HepG2 (cell line): ENCODE results near the gene RAG2. TPM values are rescaled to one million over a fixed set of nuclear protein-coding genes. Genes with fewer than 3 reads are reported as not detected.

Source experiments
- ATAC-seq: fragments of 200-7000 bp; cut with Tn5 transposase; 3 replicates; pipeline ENCODE4 v1.9.1; 2020; ENCODE audit warnings: mild to moderate bottlenecking, moderate library complexity
- Bru-seq: library from RNA; stranded (reverse); fragments of 400-500 nt; gene quantifications from one replicate; lab custom pipeline; 2021; lab: Mats Ljungman, UMichigan
- BruChase-seq, 2 experiments: library from RNA; stranded (reverse); fragments of 400-500 nt; gene quantifications; one replicate each; lab custom pipeline; 2021; lab: Mats Ljungman, UMichigan
- BruUV-seq: library from RNA; stranded (reverse); fragments of 400-500 nt; replicated peaks from 2 replicates; lab custom pipeline; 2021; lab: Mats Ljungman, UMichigan
- CTCF ChIA-PET: fragments of 300-600 bp; formaldehyde crosslinking; extraction: SDS; loops from one replicate; lab custom pipeline; 2021; ENCODE audit warnings: low total read pairs, inconsistent platforms, low intra/inter-chr PET ratio; lab: Yijun Ruan, JAX
- POLR2A ChIA-PET: fragments of 350-600 bp; sonication (Branson Sonifier 250); formaldehyde crosslinking; loops from one replicate; lab custom pipeline; 2020; ENCODE audit warnings: antibody characterized with exemption, inconsistent platforms; lab: Yijun Ruan, JAX
- DNase-seq: peaks from one replicate; pipeline ENCODE4 v3.0.0-alpha.2; 2015; ENCODE audit warnings: low spot score
- FAIRE-seq: peaks from 3 replicates; lab custom pipeline; 2011; peaks lifted over from hg19 to GRCh38; lab: Jason Lieb, UNC
- H2AFZ ChIP-seq: one replicate; pipeline ENCODE4 v1.6.1; 2011; ENCODE audit warnings: low read length, inconsistent platforms
- H3K27ac ChIP-seq: fragments of 300-600 bp; 3 replicates; pipeline ENCODE4 v1.8.0; 2011; ENCODE audit warnings: mixed run types, mild to moderate bottlenecking, mixed read lengths, low read length, inconsistent platforms; ENCODE audit not compliant: insufficient read depth; ENCODE audit errors: extremely low read length
- H3K27me3 ChIP-seq, 2 experiments: fragments of 200-600 bp in 1 of 2; 2 replicates in 1 of 2; 3 replicates in 1 of 2; pipeline versions ENCODE4 v1.6.0 to v1.8.0; 2011; ENCODE audit warnings: low read length in 2 of 2, mild to moderate bottlenecking in 2 of 2, moderate library complexity in 2 of 2, inconsistent platforms in 1 of 2; ENCODE audit not compliant: insufficient read depth in 2 of 2, control insufficient read depth in 1 of 2
- H3K36me3 ChIP-seq, 2 experiments: fragments of 200-600 bp in 1 of 2; replicated peaks in 1 of 2; 2 replicates in 1 of 2; 3 replicates in 1 of 2; pipeline versions ENCODE4 v1.5.1 to v1.8.0; 2011; ENCODE audit warnings: low read length in 2 of 2, inconsistent platforms in 1 of 2; ENCODE audit not compliant: insufficient read depth in 2 of 2, control insufficient read depth in 1 of 2
- H3K4me1 ChIP-seq: 2 replicates; pipeline ENCODE4 v1.5.1; 2012; ENCODE audit warnings: low read length, inconsistent platforms; ENCODE audit not compliant: insufficient read depth
- H3K4me2 ChIP-seq: 2 replicates; pipeline ENCODE4 v1.6.0; 2011; ENCODE audit warnings: low read depth, low read length, inconsistent platforms
- H3K4me3 ChIP-seq, 3 experiments: fragments of 200-600 bp in 1 of 3; sonication (generic), shearing (Covaris generic) in 1 of 3; replicated peaks in 1 of 3; 2 replicates each; pipeline ENCODE4 v1.5.1; 2011 to 2016; ENCODE audit warnings: low read length in 3 of 3, inconsistent platforms in 2 of 3, low read depth in 2 of 3, mild to moderate bottlenecking in 2 of 3, control low read depth in 1 of 3, mixed read lengths in 1 of 3; ENCODE audit not compliant: insufficient read depth in 1 of 3
- H3K79me2 ChIP-seq: one replicate; pipeline ENCODE4 v1.6.1; 2011; ENCODE audit warnings: low read length, inconsistent platforms; ENCODE audit not compliant: insufficient read depth
- H3K9ac ChIP-seq: 2 replicates; pipeline ENCODE4 v1.6.0; 2011; ENCODE audit warnings: mild to moderate bottlenecking, low read depth, low read length, inconsistent platforms; ENCODE audit not compliant: insufficient read depth
- H3K9me3 ChIP-seq: 2 replicates; pipeline ENCODE4 v1.5.1; 2012; ENCODE audit warnings: mild to moderate bottlenecking, low read length
- H4K20me1 ChIP-seq: 2 replicates; pipeline ENCODE4 v1.6.0; 2011; ENCODE audit warnings: inconsistent platforms, mild to moderate bottlenecking, low read length, moderate library complexity; ENCODE audit not compliant: insufficient read depth
- CHCHD3 ChIP-seq: sonication (generic); formaldehyde crosslinking; IDR thresholded peaks from 2 replicates; pipeline ENCODE4 v1.8.0; 2022; ENCODE audit warnings: mild to moderate bottlenecking, missing genetic modification reagents, moderate library complexity
- MXD1 ChIP-seq: sonication (generic); formaldehyde crosslinking; IDR thresholded peaks from 2 replicates; pipeline ENCODE4 v1.4.0; 2020; ENCODE audit warnings: mild to moderate bottlenecking, missing genetic modification reagents
- PRDM4 ChIP-seq: sonication (generic); formaldehyde crosslinking; IDR thresholded peaks from 2 replicates; pipeline ENCODE4 v1.9.0; 2021; ENCODE audit warnings: missing genetic modification reagents, borderline replicate concordance
- ZNF7 ChIP-seq: IDR thresholded peaks from 2 replicates; pipeline ENCODE4 v1.6.1; 2016; ENCODE audit warnings: missing biosample characterization, missing genetic modification reagents
- ZSCAN22 ChIP-seq: sonication (generic); formaldehyde crosslinking; IDR thresholded peaks from 2 replicates; pipeline ENCODE4 v1.4.0; 2020; ENCODE audit warnings: mild to moderate bottlenecking, missing genetic modification reagents
- WGBS: methylation state at CpG from one replicate; pipeline ENCODE4 v1.1.6; 2017; ENCODE audit warnings: low lambda C conversion rate; 5-methylcytosine and 5-hydroxymethylcytosine counted together
- in situ Hi-C: cut with HindIII; loops from 2 replicates; pipeline ENCODE4 v1.10.0; 2017; ENCODE audit warnings: low pct_unique_long_range_greater_than_20kb; ENCODE audit not compliant: extremely low pct_ligation_motif_present
- intact Hi-C: fragments of 100-400 bp; cut with micrococcal nuclease; formaldehyde crosslinking; loops from one replicate; pipeline ENCODE4 v1.10.0; 2022; ENCODE audit not compliant: unreplicated experiment
- long read RNA-seq, 2 experiments: library from RNA in 1 of 2; library from polyadenylated mRNA in 1 of 2; stranded (forward) in 1 of 2; unstranded in 1 of 2; transcript quantifications; one replicate each; pipeline ENCODE4 v2.0.0, GENCODE V29; 2019 to 2022
- polyA minus RNA-seq, 3 experiments: library from RNA; depleted of rRNA, polyadenylated mRNA; stranded (reverse); fragments of >200 nt; gene quantifications; 2 replicates each; pipeline ENCODE4 v1.2.3, GENCODE V29; 2011; ENCODE audit warnings: low replicate concordance in 1 of 3
- polyA plus RNA-seq, 8 experiments: library from polyadenylated mRNA; depleted of rRNA in 3 of 8; stranded (reverse) in 7 of 8; unstranded in 1 of 8; fragments of >200 nt; fragmentation: Illumina TruSeq in 4 of 8; extraction: Trizol in 4 of 8; gene quantifications; 2 replicates each; pipeline versions ENCODE4 v1.2.1 to v1.2.3, GENCODE V29; 2011 to 2016; ENCODE audit warnings: low read depth in 4 of 8, missing spikeins in 1 of 8, mixed read lengths in 1 of 8; ENCODE audit not compliant: insufficient read depth in 1 of 8
- total RNA-seq, 5 experiments: library from RNA; depleted of rRNA; stranded (reverse); fragments of >200 nt; fragmentation: Illumina TruSeq; extraction: Trizol; gene quantifications; 2 replicates each; pipeline ENCODE4 v1.2.3, GENCODE V29; 2016; ENCODE audit warnings: low read depth in 1 of 5
- TF ChIP-seq, protein P1 (sequence below): sonication (generic); formaldehyde crosslinking; IDR thresholded peaks from 2 replicates; pipeline ENCODE4 v1.4.0; 2020; ENCODE audit warnings: missing genetic modification reagents, borderline replicate concordance

The RAG2 gene
- total RNA-seq (2016; rRNA removed; fragmentation: Illumina TruSeq; extraction: Trizol) (not detected in 2 replicates), polyA plus RNA-seq (2011; rRNA removed) (not detected in 2 replicates), polyA minus RNA-seq (2011; rRNA and poly(A)+ RNA removed; ENCODE audit: low replicate concordance) (not detected in 2 replicates), Bru-seq, nascent RNA (not detected), BruChase-seq, experiment 1, labeled RNA remaining after a 6-hour chase (not detected), BruChase-seq, experiment 2, labeled RNA remaining after a 2-hour chase (not detected)
- total RNA-seq (2016; cell fraction: cytosol; rRNA removed; fragmentation: Illumina TruSeq; extraction: Trizol; ENCODE audit: low read depth): not detected in 2 replicates
- not detected in 2 replicates for total RNA-seq (2016; cell fraction: insoluble cytoplasmic fraction; rRNA removed; fragmentation: Illumina TruSeq; extraction: Trizol)
- not detected in 2 replicates for total RNA-seq (2016; cell fraction: membrane; rRNA removed; fragmentation: Illumina TruSeq; extraction: Trizol)
- not detected in 2 replicates for total RNA-seq (2016; cell fraction: nucleus; rRNA removed; fragmentation: Illumina TruSeq; extraction: Trizol)
- polyA plus RNA-seq (2011; cell fraction: cytosol; rRNA removed): not detected in 2 replicates
- not detected in 2 replicates for polyA plus RNA-seq (2011; cell fraction: nucleus; rRNA removed)
- not detected in 2 replicates for polyA plus RNA-seq (2012)
- not detected in 2 replicates for polyA plus RNA-seq (2016; cell fraction: cytosol; fragmentation: Illumina TruSeq; extraction: Trizol; ENCODE audit: low read depth)
- not detected in 2 replicates for polyA plus RNA-seq (2016; cell fraction: insoluble cytoplasmic fraction; fragmentation: Illumina TruSeq; extraction: Trizol; ENCODE audit: low read depth)
- not detected in 2 replicates for polyA plus RNA-seq (2016; cell fraction: membrane; fragmentation: Illumina TruSeq; extraction: Trizol; ENCODE audit: low read depth)
- not detected in 2 replicates for polyA plus RNA-seq (2016; cell fraction: nucleus; fragmentation: Illumina TruSeq; extraction: Trizol; ENCODE audit: insufficient read depth, low read depth)
- polyA minus RNA-seq (2011; cell fraction: cytosol; rRNA and poly(A)+ RNA removed): not detected in 2 replicates
- polyA minus RNA-seq (2011; cell fraction: nucleus; rRNA and poly(A)+ RNA removed): not detected in 2 replicates
- long read RNA-seq, experiment 1: 0 reads
- long read RNA-seq, experiment 2: 0 reads

DNA sequence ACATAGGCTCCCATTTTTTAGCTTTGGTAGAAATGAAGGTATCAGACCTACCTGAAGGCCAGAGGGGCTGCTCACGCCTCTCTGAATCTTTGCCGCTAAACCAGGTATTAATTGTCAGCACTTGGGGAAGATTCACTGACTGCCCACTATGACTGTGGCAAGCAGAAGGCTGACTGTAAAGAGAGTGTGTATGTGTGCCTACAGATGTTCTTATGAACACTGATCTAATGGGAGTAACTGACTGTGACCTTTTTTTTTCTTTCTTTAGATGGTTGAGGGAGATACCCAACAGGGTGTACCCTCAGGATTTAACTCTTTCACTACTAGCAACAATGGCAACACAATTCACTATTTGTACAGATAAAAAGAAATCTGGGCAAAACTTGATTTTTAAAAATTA lies at the start of gene RAG2:
Gene RAG2 (minus strand): TSS at position 186 of the 400 bp plus-strand sequence. CDS start 4,068 bp downstream, outside the sequence.
- ChIA-PET POLR2A (no interaction called here), CTCF (no interaction called here)
- Histone ChIP-seq H3K4me2 (no peak within 1 kb of the TSS), H3K4me1 (peaks cover 14% of the 10 kb centered on the region; the same call in 1 of the 2 replicates), H2AFZ (no peak within 1 kb of the TSS), H3K9me3 (no peaks in the 10 kb centered on the region), H3K4me3 (no peak within 1 kb of the TSS), H4K20me1 (no peaks in the 10 kb centered on the region), H3K9ac (no peak within 1 kb of the TSS), H3K27ac (no peak within 1 kb of the TSS), H3K36me3 (no peaks in the 10 kb centered on the region), H3K79me2 (no peaks in the 10 kb centered on the region), H3K27me3 (no peaks in the 10 kb centered on the region; a peak in 1 of 5 replicates)
- no TSS peak for BruUV-seq
- intact Hi-C loops (loop anchor here (2.0 kb wide), 1 partner anchor 15 kb away; no protein-coding TSS in a partner anchor), in situ Hi-C loops (no loop called here)
- WGBS: 87% methylated on average over 2 of the region's 2 CpGs
- no peak for ATAC-seq
- TF ChIP-seq MXD1 (no peak), CHCHD3 (CRISPR knock-in tag) (no peak), PRDM4 (CRISPR knock-in tag) (no peak), ZNF7 (CRISPR knock-in tag) (no peak), ZSCAN22 (no peak)
- TF ChIP-seq, protein P1, sequence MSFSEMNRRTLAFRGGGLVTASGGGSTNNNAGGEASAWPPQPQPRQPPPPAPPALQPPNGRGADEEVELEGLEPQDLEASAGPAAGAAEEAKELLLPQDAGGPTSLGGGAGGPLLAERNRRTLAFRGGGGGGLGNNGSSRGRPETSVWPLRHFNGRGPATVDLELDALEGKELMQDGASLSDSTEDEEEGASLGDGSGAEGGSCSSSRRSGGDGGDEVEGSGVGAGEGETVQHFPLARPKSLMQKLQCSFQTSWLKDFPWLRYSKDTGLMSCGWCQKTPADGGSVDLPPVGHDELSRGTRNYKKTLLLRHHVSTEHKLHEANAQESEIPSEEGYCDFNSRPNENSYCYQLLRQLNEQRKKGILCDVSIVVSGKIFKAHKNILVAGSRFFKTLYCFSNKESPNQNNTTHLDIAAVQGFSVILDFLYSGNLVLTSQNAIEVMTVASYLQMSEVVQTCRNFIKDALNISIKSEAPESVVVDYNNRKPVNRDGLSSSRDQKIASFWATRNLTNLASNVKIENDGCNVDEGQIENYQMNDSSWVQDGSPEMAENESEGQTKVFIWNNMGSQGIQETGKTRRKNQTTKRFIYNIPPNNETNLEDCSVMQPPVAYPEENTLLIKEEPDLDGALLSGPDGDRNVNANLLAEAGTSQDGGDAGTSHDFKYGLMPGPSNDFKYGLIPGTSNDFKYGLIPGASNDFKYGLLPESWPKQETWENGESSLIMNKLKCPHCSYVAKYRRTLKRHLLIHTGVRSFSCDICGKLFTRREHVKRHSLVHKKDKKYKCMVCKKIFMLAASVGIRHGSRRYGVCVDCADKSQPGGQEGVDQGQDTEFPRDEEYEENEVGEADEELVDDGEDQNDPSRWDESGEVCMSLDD (CRISPR knock-in tag): no peak
- no peak for DNase-seq
- FAIRE-seq: no peak
